Testis (tissue), 3 donors: ENCODE data around the gene OS9. TPM values are rescaled to one million over a fixed set of nuclear protein-coding genes. Genes with fewer than 3 reads are reported as not detected.

Source experiments
- DNase-seq: peaks from one replicate; pipeline ENCODE4 v3.0.0-alpha.2; 2019
- H3K27ac ChIP-seq, 2 donors: fragments of 200-600 bp; sonication (generic); one replicate each; pipeline ENCODE4 v1.5.1; 2019
- H3K27me3 ChIP-seq: fragments of 200-600 bp; sonication (generic); one replicate; pipeline ENCODE4 v1.5.1; 2019
- H3K36me3 ChIP-seq: fragments of 200-600 bp; sonication (generic); one replicate; pipeline ENCODE4 v1.5.1; 2017; ENCODE audit warnings: low read depth; ENCODE audit errors: missing control alignments
- H3K4me1 ChIP-seq: fragments of 200-600 bp; sonication (generic); one replicate; pipeline ENCODE4 v1.5.1; 2019
- H3K4me3 ChIP-seq, 2 donors: fragments of 200-600 bp; sonication (generic); one replicate each; pipeline ENCODE4 v1.5.1; 2017 to 2019
- H3K9me3 ChIP-seq: fragments of 200-600 bp; sonication (generic); one replicate; pipeline ENCODE4 v1.5.1; 2017
- CTCF ChIP-seq, 3 experiments: fragments of 450-650 bp in 2 of 3; fragments of 200-600 bp in 1 of 3; sonication (generic) in 1 of 3; IDR thresholded peaks; one replicate each; pipeline ENCODE4 v1.5.1; 2016 to 2019; ENCODE audit warnings: antibody characterized with exemption in 3 of 3, mild to moderate bottlenecking in 2 of 3, moderate library complexity in 1 of 3
- POLR2A ChIP-seq: fragments of 450-650 bp; IDR thresholded peaks from one replicate; pipeline ENCODE4 v1.6.1; 2017; ENCODE audit warnings: antibody characterized with exemption, mild to moderate bottlenecking, moderate library complexity
- WGBS, 2 donors: methylation state at CpG; one replicate each; pipeline ENCODE4 v1.1.5; 2018; 5-methylcytosine and 5-hydroxymethylcytosine counted together
- intact Hi-C: fragments of 100-400 bp; cut with DNase I; formaldehyde crosslinking; loops from one replicate; pipeline ENCODE4 v1.15.1; 2023; ENCODE audit warnings: low total_unique reads
- polyA plus RNA-seq: library from polyadenylated mRNA; stranded (reverse); fragments of 350-450 nt; fragmentation: Illumina TruSeq; extraction: RNeasy Lipid Tissue Mini Kit (QIAGEN cat#74804); gene quantifications from one replicate; pipeline ENCODE4 v1.2.3, GENCODE V29; 2014; ENCODE audit warnings: low read depth, low replicate concordance; ENCODE audit not compliant: insufficient read depth
- total RNA-seq, 2 donors: library from RNA; depleted of rRNA; stranded (reverse); fragments of >200 nt; gene quantifications; one replicate each; pipeline ENCODE4 v1.2.3, GENCODE V29; 2016

The OS9 gene
- total and polyA plus RNA-seq, 3 donors from 2014 or later: 88.1 to 158 (median 121) TPM

DNA sequence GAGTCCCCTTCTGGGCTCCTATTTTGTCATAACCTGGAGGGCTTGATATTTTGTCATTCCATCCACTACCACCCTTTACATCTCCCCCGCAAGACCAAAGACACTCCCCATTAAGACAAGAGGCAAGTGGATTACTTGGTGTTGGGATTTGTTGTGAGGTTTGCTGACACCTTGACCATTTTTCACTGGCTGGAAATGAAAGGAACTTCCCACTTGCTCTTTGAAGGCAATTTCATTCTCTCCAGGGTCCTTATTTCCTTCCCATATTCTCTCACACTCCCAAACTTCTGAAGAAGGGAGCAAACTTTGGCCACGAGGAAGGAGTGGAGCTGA, 29.7 kb downstream of the OS9 start:
- intact Hi-C loops: no loop called here
- no peaks in the 10 kb centered on the region for H3K36me3 ChIP-seq
- TF ChIP-seq CTCF (IDR thresholded peaks at IDR 0.05) (no peak), POLR2A (no peak)
- no peak for DNase-seq
- H3K4me1 ChIP-seq: peaks cover 9% of the 10 kb centered on the region
- no peaks in the 10 kb centered on the region for H3K9me3 ChIP-seq
- no peak overlapping the region for H3K4me3 ChIP-seq
- no peak overlapping the region for H3K27ac ChIP-seq
- WGBS, 2 donors: 70 to 71% methylated on average over 2 of the region's 2 CpGs
- no peaks in the 10 kb centered on the region for H3K27me3 ChIP-seq

GRCh38 chr12:57724003-57724935, 30.3 kb downstream of the OS9 start:
- H3K4me3 ChIP-seq: no peak overlapping the region
- H3K27me3 ChIP-seq: no peaks in the 10 kb centered on the region
- WGBS, 2 donors: 82 to 87% methylated on average over 9 to 12 of the region's 12 CpGs
- DNase-seq: no peak
- peaks cover 9% of the 10 kb centered on the region for H3K4me1 ChIP-seq
- no peaks in the 10 kb centered on the region for H3K9me3 ChIP-seq
- TF ChIP-seq CTCF (IDR thresholded peaks at IDR 0.05) (no peak), POLR2A (no peak)
- H3K36me3 ChIP-seq: no peaks in the 10 kb centered on the region
- H3K27ac ChIP-seq: no peak overlapping the region
- intact Hi-C loops: no loop called here

DNA sequence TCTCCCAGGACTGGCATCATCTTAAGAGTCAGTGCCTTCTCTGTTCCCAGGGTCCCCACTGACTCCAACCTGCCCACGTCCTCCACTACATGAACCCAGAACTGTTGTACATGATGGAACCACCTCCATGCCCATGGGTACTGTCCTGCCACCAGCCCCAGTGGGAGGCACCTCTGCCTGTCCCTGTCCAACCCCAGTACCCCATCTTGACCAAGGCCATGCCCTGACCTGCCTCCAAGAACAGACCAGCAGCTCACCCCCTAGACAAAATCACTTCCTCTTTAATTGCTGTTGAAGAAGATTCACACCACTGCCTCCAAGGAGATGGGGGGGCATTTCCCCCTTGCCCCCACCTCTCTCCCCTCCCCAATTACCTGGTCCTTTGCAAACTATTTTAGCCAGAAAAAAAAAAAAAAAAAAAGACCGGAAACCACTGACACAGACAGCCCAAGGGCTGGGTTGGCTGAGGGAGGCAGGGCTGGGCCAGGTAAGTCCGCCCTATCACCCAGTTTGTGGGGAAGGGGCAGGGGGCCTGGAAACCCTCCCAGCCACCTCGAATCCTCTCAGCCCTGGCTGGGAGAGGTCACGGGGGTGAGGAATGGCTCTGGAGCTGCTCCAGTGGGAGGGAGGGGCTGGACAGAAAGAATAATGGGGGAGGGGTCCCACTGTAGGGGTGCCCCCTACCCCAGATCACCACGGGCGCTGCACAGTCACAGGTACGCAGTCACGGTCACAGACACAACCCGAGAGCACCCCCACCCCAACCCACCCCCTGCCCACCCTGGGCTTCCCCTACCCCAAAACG, 31.2 kb downstream of the OS9 start:
- DNase-seq: no peak
- no peak for TF ChIP-seq CTCF (IDR thresholded peaks at IDR 0.05)
- Histone ChIP-seq H3K9me3 (no peaks in the 10 kb centered on the region), H3K4me1 (peaks cover 9% of the 10 kb centered on the region), H3K36me3 (no peaks in the 10 kb centered on the region), H3K27me3 (no peaks in the 10 kb centered on the region), H3K27ac (no peak overlapping the region), H3K4me3 (no peak overlapping the region)
- intact Hi-C loops: no loop called here
- WGBS, 2 donors: 39% methylated on average over 5 to 11 of the region's 11 CpGs

DNA sequence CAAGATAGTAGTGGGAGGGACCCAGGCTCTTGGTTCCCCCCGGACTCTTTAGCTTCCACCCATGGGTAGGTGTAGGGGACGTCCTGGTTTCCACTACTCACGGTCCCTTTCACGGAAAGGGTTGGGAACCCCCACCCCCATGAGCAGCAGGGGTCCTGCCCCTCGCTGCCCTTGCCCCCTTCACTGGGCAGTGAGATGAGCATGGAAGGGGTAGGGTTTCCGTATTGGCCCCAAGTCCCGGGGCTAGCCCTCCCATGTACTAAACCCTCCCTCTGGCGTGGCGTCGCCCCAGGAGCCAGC, 31.9 kb downstream of the OS9 start:
- peaks cover 9% of the 10 kb centered on the region for H3K4me1 ChIP-seq
- WGBS, 2 donors: 17% methylated on average over 5 to 10 of the region's 10 CpGs
- intact Hi-C loops: no loop called here
- peak overlapping the region; percentile 49 to 61 for H3K4me3 ChIP-seq
- TF ChIP-seq CTCF (IDR thresholded peaks at IDR 0.05) (no peak), POLR2A (no peak)
- no peaks in the 10 kb centered on the region for H3K9me3 ChIP-seq
- H3K27ac ChIP-seq: no peak overlapping the region
- H3K27me3 ChIP-seq: no peaks in the 10 kb centered on the region
- H3K36me3 ChIP-seq: no peaks in the 10 kb centered on the region
- DNase-seq: no peak
